LNCaP clone FGC (cell line): Measurements from ENCODE around the gene CMC1.

Source experiments
- DNase-seq: peaks from one replicate; pipeline ENCODE4 v3.0.0-alpha.2; 2011; ENCODE audit warnings: low read depth
- H3K4me3 ChIP-seq: 2 replicates; pipeline ENCODE4 v1.5.1; 2011; ENCODE audit warnings: mild to moderate bottlenecking, low read depth, low read length, control low read depth
- CTCF ChIP-seq: IDR thresholded peaks from 2 replicates; pipeline ENCODE4 v1.5.1; 2012; ENCODE audit warnings: mild to moderate bottlenecking; ENCODE audit not compliant: control insufficient read depth, insufficient read depth; ENCODE audit errors: extremely low read depth

Gene CMC1

GRCh38 chr3:28347374-28348264 is 106.2 kb downstream of the CMC1 start:
- no peak for TF ChIP-seq CTCF
- peak overlapping the region; percentile 90 for H3K4me3 ChIP-seq
- no peak for DNase-seq

- peak overlapping the region; percentile 90 for H3K4me3 ChIP-seq
Observed at GRCh38 chr3:28348265-28348628, 106.8 kb downstream of the CMC1 start.

GRCh38 chr3:28348629-28349468 is 107.4 kb downstream of the CMC1 start, which contains the start of the genes AZI2 and ZCWPW2:
Gene AZI2, minus strand, starts transcription at chr3:28348824. Its CDS starts 8,207 bp downstream, at chr3:28340617.
Gene ZCWPW2, plus strand, starts transcription at chr3:28348721. Its CDS starts 64,348 bp downstream, at chr3:28413069.
- TF ChIP-seq CTCF: 0 out of 2 replicates have a peak, but pooled peaks have one; percentile 8
- H3K4me3 ChIP-seq: peak within 1 kb of the TSS; percentile 90
- peak; percentile 82 for DNase-seq

More at GRCh38 chr3:28348265-28348628, 106.8 kb downstream of the CMC1 start:
- TF ChIP-seq CTCF: no peak
- DNase-seq: no peak

DNA sequence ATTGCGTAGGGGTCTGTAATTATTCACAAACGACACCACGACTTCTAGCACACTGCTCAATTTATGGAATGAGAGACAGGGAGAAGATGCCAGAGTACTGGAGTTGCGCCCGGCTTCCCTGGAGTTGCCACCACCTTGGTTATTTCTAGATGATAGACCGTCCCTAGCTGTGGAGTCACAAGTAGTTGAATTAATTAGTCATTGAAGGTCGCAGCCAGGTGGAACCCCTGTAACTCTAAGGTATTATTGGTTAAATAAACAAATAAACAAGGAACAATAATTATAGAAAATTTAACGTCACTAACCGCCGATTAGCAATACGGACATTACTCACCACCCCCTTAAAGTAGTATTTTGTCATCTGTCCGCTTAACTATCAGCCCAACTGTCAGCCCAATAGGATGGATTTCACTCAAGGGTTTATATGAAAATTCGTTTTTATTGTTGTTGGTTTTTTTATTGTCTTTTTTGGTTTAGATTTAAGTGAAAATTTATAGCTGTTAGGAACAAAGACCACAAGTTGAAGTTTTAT is 108.1 kb downstream of the CMC1 start:
- no peak for TF ChIP-seq CTCF
- peak overlapping the region; percentile 90 for H3K4me3 ChIP-seq
- no peak for DNase-seq
